HCT116 (cell line): ENCODE results near the gene RREB1. TPM values are rescaled to one million over a fixed set of nuclear protein-coding genes. Genes with fewer than 3 reads are reported as not detected.

Experiments
- ATAC-seq: fragments of 200-7000 bp; cut with Tn5 transposase; 2 replicates; pipeline ENCODE4 v1.9.1; 2020; ENCODE audit warnings: mild to moderate bottlenecking, moderate library complexity
- BruUV-seq: library from RNA; stranded (reverse); fragments of 400-500 nt; replicated peaks from 2 replicates; lab custom pipeline; 2021; lab: Mats Ljungman, UMichigan
- CTCF ChIA-PET: fragments of 300-600 bp; sonication (Branson Sonifier 250); formaldehyde crosslinking; loops from one replicate; lab custom pipeline; 2021; ENCODE audit warnings: antibody characterized with exemption; lab: Charles Lee
- POLR2A ChIA-PET: fragments of 300-600, 350-600 bp; sonication (Branson Sonifier 250); formaldehyde crosslinking; loops from one replicate; lab custom pipeline; 2021; ENCODE audit warnings: antibody characterized with exemption; lab: Charles Lee
- RAD21 ChIA-PET, 2 experiments: fragments of 300-600 bp; sonication (Branson Sonifier 250); formaldehyde crosslinking; loops; one replicate each; lab custom pipeline; 2023; ENCODE audit warnings: low total read pairs in 2 of 2; ENCODE audit not compliant: uncharacterized antibody in 2 of 2, unreplicated experiment in 2 of 2, low non-redundant PET in 1 of 2; lab: Charles Lee
- DNase-seq: peaks from one replicate; pipeline ENCODE4 v3.0.0-alpha.2; 2010; ENCODE audit warnings: low read depth, low spot score
- H2AFZ ChIP-seq: fragments of 200-600 bp; shearing (Covaris generic), sonication (generic); 2 replicates; pipeline ENCODE4 v1.6.1; 2017; ENCODE audit warnings: low read depth, mixed run types, mixed read lengths, antibody characterized with exemption, low read length; ENCODE audit not compliant: poor library complexity, severe bottlenecking
- H3K27ac ChIP-seq: 2 replicates; pipeline ENCODE4 v1.5.1; 2012; ENCODE audit warnings: low read depth, low read length
- H3K27me3 ChIP-seq: fragments of 200-600 bp; sonication (generic); 2 replicates; pipeline ENCODE4 v1.6.1; 2016; ENCODE audit warnings: mixed run types, low read length, mixed read lengths; ENCODE audit not compliant: insufficient read depth
- H3K36me3 ChIP-seq, 2 experiments: fragments of 200-500 bp in 1 of 2; fragments of 200-600 bp in 1 of 2; sonication (Bioruptor generic) in 1 of 2; sonication (generic) in 1 of 2; 2 replicates each; pipeline versions ENCODE4 v1.5.1 to v1.6.1; 2014 to 2016; ENCODE audit warnings: low read length in 2 of 2, inconsistent platforms in 1 of 2, mixed read lengths in 1 of 2, mixed run types in 1 of 2; ENCODE audit not compliant: insufficient read depth in 2 of 2, control insufficient read depth in 1 of 2
- H3K4me1 ChIP-seq, 2 experiments: fragments of 200-600 bp in 1 of 2; sonication (generic) in 1 of 2; 2 replicates each; pipeline versions ENCODE4 v1.5.1 to v1.6.1; 2012 to 2017; ENCODE audit warnings: low read length in 2 of 2, inconsistent platforms in 1 of 2, mild to moderate bottlenecking in 1 of 2, mixed read lengths in 1 of 2, mixed run types in 1 of 2, moderate library complexity in 1 of 2; ENCODE audit not compliant: insufficient read depth in 2 of 2, control insufficient read depth in 1 of 2
- H3K4me2 ChIP-seq: fragments of 200-600 bp; sonication (generic); 2 replicates; pipeline ENCODE4 v1.6.1; 2017; ENCODE audit warnings: mixed run types, low read length, mixed read lengths
- H3K4me3 ChIP-seq, 2 experiments: fragments of 200-600 bp in 1 of 2; sonication (generic) in 1 of 2; replicated peaks in 1 of 2; 2 replicates each; pipeline ENCODE4 v1.5.1; 2011 to 2016; ENCODE audit warnings: low read length in 2 of 2, control low read depth in 1 of 2, low read depth in 1 of 2, mild to moderate bottlenecking in 1 of 2, mixed read lengths in 1 of 2, mixed run types in 1 of 2
- H3K79me2 ChIP-seq: fragments of 200-600 bp; sonication (generic); 2 replicates; pipeline ENCODE4 v1.6.1; 2017; ENCODE audit warnings: mild to moderate bottlenecking, mixed run types, low read length, moderate library complexity, mixed read lengths; ENCODE audit not compliant: insufficient read depth
- H3K9ac ChIP-seq: fragments of 200-600 bp; sonication (generic); 2 replicates; pipeline ENCODE4 v1.6.1; 2016; ENCODE audit warnings: low read length, mixed read lengths
- H3K9me2 ChIP-seq: fragments of 200-600 bp; sonication (generic), shearing (Covaris generic); 2 replicates; pipeline ENCODE4 v1.6.1; 2017; ENCODE audit warnings: mixed run types, mild to moderate bottlenecking, moderate library complexity; ENCODE audit not compliant: insufficient read depth
- H3K9me3 ChIP-seq, 2 experiments: fragments of 200-500 bp in 1 of 2; fragments of 200-600 bp in 1 of 2; sonication (Bioruptor generic) in 1 of 2; sonication (generic) in 1 of 2; 2 replicates each; pipeline ENCODE4 v1.6.1; 2014 to 2017; ENCODE audit warnings: low read length in 2 of 2, mixed read lengths in 2 of 2, inconsistent platforms in 1 of 2, low read depth in 1 of 2, mild to moderate bottlenecking in 1 of 2, mixed run types in 1 of 2, moderate library complexity in 1 of 2; ENCODE audit not compliant: control insufficient read depth in 1 of 2, insufficient read depth in 1 of 2
- H4K20me1 ChIP-seq: fragments of 200-600 bp; sonication (generic), shearing (Covaris generic); 2 replicates; pipeline ENCODE4 v1.6.1; 2017; ENCODE audit warnings: mixed run types, mild to moderate bottlenecking, moderate library complexity; ENCODE audit not compliant: insufficient read depth
- ELF1 ChIP-seq: IDR thresholded peaks from 2 replicates; pipeline ENCODE4 v1.6.1; 2012; ENCODE audit warnings: low read depth, borderline replicate concordance
- EZH2 ChIP-seq: fragments of 200-600 bp; sonication (generic); IDR thresholded peaks from 2 replicates; pipeline ENCODE4 v1.6.1; 2017; ENCODE audit warnings: antibody characterized with exemption, mixed run types
- EZH2phosphoT487 ChIP-seq: fragments of 200-600 bp; IDR thresholded peaks from 2 replicates; pipeline ENCODE4 v1.6.1; 2018; ENCODE audit warnings: antibody characterized with exemption, borderline replicate concordance
- FOSL1 ChIP-seq: IDR thresholded peaks from 2 replicates; pipeline ENCODE4 v1.6.1; 2012; ENCODE audit warnings: low read depth
- JUND ChIP-seq: IDR thresholded peaks from 2 replicates; pipeline ENCODE4 v1.6.1; 2012
- MAX ChIP-seq: IDR thresholded peaks from 2 replicates; pipeline ENCODE4 v1.6.1; 2012
- POLR2A ChIP-seq: IDR thresholded peaks from 2 replicates; pipeline ENCODE4 v1.7.0; 2011; ENCODE audit warnings: borderline replicate concordance; ENCODE audit not compliant: insufficient read depth, insufficient read length; ENCODE audit errors: extremely low read depth
- POLR2AphosphoS5 ChIP-seq: IDR thresholded peaks from 2 replicates; pipeline ENCODE4 v1.6.1; 2011; ENCODE audit warnings: mild to moderate bottlenecking, low read depth, low read length, moderate library complexity
- REST ChIP-seq: IDR thresholded peaks from 2 replicates; pipeline ENCODE4 v1.6.1; 2012; ENCODE audit warnings: low read depth
- SIN3A ChIP-seq: IDR thresholded peaks from 2 replicates; pipeline ENCODE4 v1.6.1; 2012; ENCODE audit warnings: low read depth
- SP1 ChIP-seq: IDR thresholded peaks from 2 replicates; pipeline ENCODE4 v1.6.1; 2012; ENCODE audit warnings: low read depth
- ZBTB33 ChIP-seq: IDR thresholded peaks from 2 replicates; pipeline ENCODE4 v1.6.1; 2011; ENCODE audit warnings: mild to moderate bottlenecking, low read length, moderate library complexity; ENCODE audit not compliant: insufficient replicate concordance; ENCODE audit errors: extremely low read depth
- ZFX ChIP-seq: fragments of 450-650 bp; IDR thresholded peaks from 2 replicates; pipeline ENCODE4 v1.6.1; 2017
- ZNF274 ChIP-seq: fragments of 200-500 bp; sonication (Bioruptor generic); IDR thresholded peaks from 2 replicates; pipeline ENCODE4 v1.6.1; 2014; ENCODE audit warnings: mild to moderate bottlenecking, low read depth, low read length, inconsistent platforms
- intact Hi-C: fragments of 100-400 bp; cut with micrococcal nuclease; formaldehyde crosslinking; loops from 2 replicates; pipeline ENCODE4 v1.10.0; 2022
- total RNA-seq: library from RNA; stranded (reverse); gene quantifications from one replicate; pipeline ENCODE4 v1.2.1, GENCODE V29; 2021; ENCODE audit not compliant: unreplicated experiment

The RREB1 gene
- total RNA-seq, 1 experiment from 2014 or later: 47.9 TPM

GRCh38 chr6:7151381-7151780 lies 43.6 kb downstream of the RREB1 start:
- BruUV-seq: no TSS peak
- no peaks in the 10 kb centered on the region for H3K27me3 ChIP-seq
- H3K79me2 ChIP-seq: peaks cover 94% of the 10 kb centered on the region
- ChIA-PET POLR2A (interaction anchor here (1.6 kb wide), 1 partner anchor 9 kb away, joined by 3 read pairs; no protein-coding TSS in a partner anchor), RAD21 (no interaction called here)
- H3K27ac ChIP-seq: no peak overlapping the region
- TF ChIP-seq REST (no peak), SIN3A (no peak), FOSL1 (no peak), ZNF274 (no peak), EZH2 (no peak), JUND (no peak), ZFX (no peak), SP1 (no peak), POLR2AphosphoS5 (no peak), ELF1 (no peak), EZH2phosphoT487 (no peak), ZBTB33 (no peak), MAX (no peak), POLR2A (no peak)
- TF ChIP-seq, all 23 proteins: peak for 0
- Histone ChIP-seq H3K36me3 (no peaks in the 10 kb centered on the region), H3K4me1 (peaks cover 13 to 57% of the 10 kb centered on the region in 2 experiments), H3K9me2 (no peaks in the 10 kb centered on the region), H3K4me3 (no peak overlapping the region), H2AFZ (no peak overlapping the region), H4K20me1 (no peaks in the 10 kb centered on the region), H3K9ac (no peak overlapping the region), H3K9me3 (no peaks in the 10 kb centered on the region), H3K4me2 (no peak overlapping the region)
- DNase-seq (no peak), ATAC-seq (no peak)
- CTCF ChIA-PET: no interaction called here
- intact Hi-C loops: no loop called here
